Activated CD4-positive, alpha-beta memory T cell treated with anti-CD3 and anti-CD28 coated beads for 36 hours (primary cell): ENCODE results near the gene ZNF488. TPM values are rescaled to one million over a fixed set of nuclear protein-coding genes. Genes with fewer than 3 reads are reported as not detected.
A peak's percentile ranks its signal among the peaks of the same experiment; 100 is the strongest.

Source experiments
- CTCF ChIA-PET: fragments of 350-600 bp; sonication (Branson Sonifier 250); formaldehyde crosslinking; loops from one replicate; lab custom pipeline; 2021; ENCODE audit warnings: antibody characterized with exemption, inconsistent platforms; lab: Charles Lee
- POLR2A ChIA-PET: fragments of 350-600 bp; sonication (Branson Sonifier 250); formaldehyde crosslinking; loops from one replicate; lab custom pipeline; 2021; ENCODE audit warnings: antibody characterized with exemption; lab: Charles Lee
- DNase-seq: peaks from one replicate; pipeline ENCODE4 v3.0.0-alpha.2; 2020
- H3K27ac Mint-ChIP-seq: one replicate; pipeline ENCODE4 v1.8.0; 2021; ENCODE audit warnings: mixed read lengths
- H3K27me3 Mint-ChIP-seq: one replicate; pipeline ENCODE4 v1.8.0; 2021; ENCODE audit warnings: mixed read lengths
- H3K36me3 Mint-ChIP-seq: one replicate; pipeline ENCODE4 v1.8.0; 2021; ENCODE audit warnings: mixed read lengths
- H3K4me1 Mint-ChIP-seq: one replicate; pipeline ENCODE4 v1.8.0; 2021; ENCODE audit warnings: low read depth, mixed read lengths
- H3K4me3 Mint-ChIP-seq: one replicate; pipeline ENCODE4 v1.8.0; 2021; ENCODE audit warnings: mild to moderate bottlenecking, mixed read lengths
- H3K9me3 Mint-ChIP-seq: one replicate; pipeline ENCODE4 v1.8.0; 2021; ENCODE audit warnings: mixed read lengths
- intact Hi-C: fragments of 100-400 bp; cut with micrococcal nuclease; formaldehyde crosslinking; loops from one replicate; pipeline ENCODE4 v1.15.1; 2023
- total RNA-seq, 2 experiments: library from RNA; stranded (reverse); gene quantifications; one replicate each; pipeline ENCODE4 v1.2.3, GENCODE V29; 2021

Gene ZNF488
- total RNA-seq, 2 experiments from 2014 or later, result 0.27 to 0.38 TPM

DNA sequence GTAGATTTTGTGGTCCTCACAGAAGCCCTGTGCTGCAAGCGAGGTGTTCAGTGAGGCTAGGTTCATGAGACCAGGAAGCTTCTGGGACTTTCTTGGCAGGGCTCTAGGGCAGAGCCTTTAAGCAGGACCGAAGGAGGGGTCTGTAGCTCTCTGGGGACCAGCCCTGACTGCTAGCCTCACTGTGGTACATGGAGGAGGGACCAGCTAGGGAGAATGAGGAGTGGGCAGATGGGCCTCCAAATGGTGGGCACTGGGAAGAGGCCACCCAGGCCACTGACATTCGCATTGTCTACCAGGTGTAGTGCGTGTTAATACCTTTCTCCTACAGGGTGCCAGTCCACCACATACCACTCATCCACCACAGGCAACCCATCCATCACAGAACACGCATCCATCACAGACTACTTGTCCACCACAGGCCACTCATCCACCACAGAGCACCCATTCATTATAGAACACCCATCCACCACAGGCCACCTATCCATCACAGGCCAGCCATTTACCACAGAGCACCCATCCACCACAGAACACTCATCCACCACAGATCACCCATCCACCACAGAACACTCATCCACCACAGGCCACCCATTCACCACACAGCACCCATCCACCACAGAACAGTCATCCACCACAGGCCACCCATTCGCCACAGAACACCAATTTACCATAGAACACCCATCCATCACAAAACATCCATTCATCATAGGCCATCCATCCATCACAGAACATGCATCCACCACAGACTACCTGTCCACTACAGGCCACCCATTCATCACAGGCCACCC, 31.6 kb upstream of the ZNF488 start:
- H3K27ac Mint-ChIP-seq, result no peak overlapping the region
- no peaks in the 10 kb centered on the region for H3K27me3 Mint-ChIP-seq
- DNase-seq, result peak; percentile 24
- ChIA-PET CTCF (no interaction called here), POLR2A (no interaction called here)
- H3K4me1 Mint-ChIP-seq, result no peaks in the 10 kb centered on the region
- intact Hi-C loops, result no loop called here
- H3K4me3 Mint-ChIP-seq, result no peak overlapping the region
- no peaks in the 10 kb centered on the region for H3K9me3 Mint-ChIP-seq
- no peaks in the 10 kb centered on the region for H3K36me3 Mint-ChIP-seq

DNA sequence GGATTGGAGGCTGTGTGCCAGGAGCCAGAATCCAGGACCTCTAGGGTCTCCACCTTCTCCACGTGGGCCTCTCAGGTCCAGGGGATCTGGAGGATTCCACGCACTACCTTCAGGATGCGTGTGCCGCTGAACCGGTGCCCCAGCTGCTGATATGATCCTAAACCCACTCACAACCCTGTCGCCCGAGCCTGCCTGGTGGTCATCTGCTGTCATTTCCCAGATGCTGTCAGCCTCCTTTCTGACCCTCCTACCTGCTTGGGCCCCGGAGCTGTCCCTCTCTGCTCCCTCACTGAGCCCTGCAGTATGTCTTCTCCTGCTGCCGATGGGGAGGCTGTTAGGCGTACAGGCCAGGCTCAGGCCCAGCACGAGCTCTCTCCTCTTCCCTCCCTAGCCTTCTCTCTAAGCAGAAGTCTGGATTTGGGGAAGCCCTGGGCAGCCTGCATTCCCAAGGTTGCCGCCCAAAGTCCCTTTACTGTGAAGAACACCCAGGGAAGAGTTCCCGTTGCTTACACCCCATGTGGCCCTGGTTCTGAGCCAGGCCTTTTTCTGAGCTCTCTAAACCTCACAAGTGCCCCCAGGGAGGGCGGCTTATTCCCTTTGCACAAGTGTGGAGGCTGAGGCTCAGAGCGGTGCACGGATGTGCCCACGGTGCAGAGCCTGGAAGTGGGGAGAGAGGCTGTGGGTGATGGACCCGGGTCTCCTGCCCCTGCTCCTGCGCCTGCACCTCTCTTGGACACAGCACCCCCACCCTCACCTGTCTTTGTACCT, 30.8 kb upstream of the ZNF488 start:
- Mint-ChIP-seq H3K9me3 (no peaks in the 10 kb centered on the region), H3K4me1 (no peaks in the 10 kb centered on the region), H3K27ac (no peak overlapping the region), H3K36me3 (no peaks in the 10 kb centered on the region), H3K27me3 (no peaks in the 10 kb centered on the region), H3K4me3 (no peak overlapping the region)
- DNase-seq, result no peak
- ChIA-PET POLR2A (no interaction called here), CTCF (no interaction called here)
- intact Hi-C loops, result no loop called here

DNA sequence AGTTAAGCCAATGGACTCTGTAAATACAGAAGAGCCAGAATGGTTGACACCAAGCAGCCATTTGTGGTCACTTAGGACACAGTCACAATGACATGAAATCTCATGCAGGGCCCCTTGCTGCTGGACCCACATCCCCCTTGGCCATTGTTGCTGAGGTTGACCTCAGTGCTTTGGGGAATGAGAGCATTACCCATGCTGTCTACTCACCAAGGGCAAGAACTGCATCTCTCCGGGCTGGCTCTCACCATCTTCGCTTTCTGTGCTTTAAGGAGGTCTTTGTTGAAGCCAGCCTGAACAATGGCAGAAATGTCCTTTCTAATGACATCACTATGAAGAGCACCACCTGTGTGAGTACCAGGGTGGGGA, 30.1 kb upstream of the ZNF488 start:
- no peaks in the 10 kb centered on the region for H3K27me3 Mint-ChIP-seq
- H3K4me3 Mint-ChIP-seq, result no peak overlapping the region
- POLR2A ChIA-PET, result no interaction called here
- intact Hi-C loops, result no loop called here
- no peaks in the 10 kb centered on the region for H3K36me3 Mint-ChIP-seq
- CTCF ChIA-PET, result no interaction called here
- H3K27ac Mint-ChIP-seq, result no peak overlapping the region
- no peaks in the 10 kb centered on the region for H3K9me3 Mint-ChIP-seq
- H3K4me1 Mint-ChIP-seq, result no peaks in the 10 kb centered on the region
- DNase-seq, result no peak

DNA sequence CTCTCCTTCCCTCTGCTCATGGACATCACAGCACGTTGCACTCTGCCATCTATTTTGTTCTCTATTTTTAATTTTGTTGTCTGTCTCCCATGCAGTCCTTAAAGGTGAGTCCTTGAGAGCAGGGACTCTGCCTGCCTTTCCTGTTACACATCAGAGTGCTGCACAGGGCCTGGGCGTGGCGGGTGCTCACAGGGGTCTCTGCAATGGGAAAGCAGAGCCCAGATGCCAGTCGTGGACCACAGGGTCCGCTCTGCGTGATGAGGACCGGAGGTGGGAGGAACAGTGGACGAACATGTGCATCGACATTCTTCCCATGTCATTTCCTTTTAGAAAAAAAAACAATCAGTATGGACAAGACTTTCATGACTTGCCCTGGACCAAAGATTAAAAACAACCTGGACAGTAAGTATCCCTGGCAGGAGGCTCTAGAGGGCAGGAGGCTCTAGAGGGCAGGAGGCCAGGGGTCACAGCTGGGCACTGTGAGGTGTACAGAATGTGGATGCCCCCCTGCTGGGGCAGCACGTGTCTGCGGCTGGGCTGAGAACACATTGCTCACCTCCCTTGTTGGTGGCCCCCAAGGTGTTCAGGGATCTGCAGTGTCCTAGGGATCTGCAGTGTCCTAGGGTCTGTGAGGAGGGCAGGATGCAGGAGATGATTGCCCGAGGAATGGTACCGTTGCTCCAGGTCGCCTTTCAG, 29.6 kb upstream of the ZNF488 start:
- ChIA-PET POLR2A (no interaction called here), CTCF (no interaction called here)
- Mint-ChIP-seq H3K27ac (no peak overlapping the region), H3K4me3 (no peak overlapping the region), H3K4me1 (no peaks in the 10 kb centered on the region), H3K9me3 (no peaks in the 10 kb centered on the region), H3K27me3 (no peaks in the 10 kb centered on the region), H3K36me3 (no peaks in the 10 kb centered on the region)
- no peak for DNase-seq
- intact Hi-C loops, result no loop called here

DNA sequence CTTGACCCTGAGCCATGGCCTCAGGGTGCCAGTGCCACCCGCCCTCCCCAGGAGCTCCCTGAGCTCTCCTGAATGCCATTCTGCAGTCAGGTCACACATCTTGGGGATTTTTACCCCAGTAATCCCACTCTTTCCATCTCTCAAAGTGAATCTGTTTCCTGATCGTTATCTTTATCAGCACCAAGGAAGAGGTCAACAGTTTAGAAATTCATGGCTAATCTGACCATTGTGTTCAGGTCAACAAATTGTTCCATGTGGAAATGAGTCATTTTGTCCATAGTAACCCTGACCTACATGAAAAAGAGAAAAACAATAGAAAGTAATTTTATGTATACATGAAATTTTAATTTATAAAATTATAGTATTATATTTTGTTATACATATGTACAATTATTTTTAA, 28.8 kb upstream of the ZNF488 start:
- no peak overlapping the region for H3K4me3 Mint-ChIP-seq
- H3K36me3 Mint-ChIP-seq, result no peaks in the 10 kb centered on the region
- H3K9me3 Mint-ChIP-seq, result no peaks in the 10 kb centered on the region
- no peak for DNase-seq
- ChIA-PET POLR2A (no interaction called here), CTCF (no interaction called here)
- intact Hi-C loops, result no loop called here
- no peak overlapping the region for H3K27ac Mint-ChIP-seq
- H3K27me3 Mint-ChIP-seq, result no peaks in the 10 kb centered on the region
- no peaks in the 10 kb centered on the region for H3K4me1 Mint-ChIP-seq

DNA sequence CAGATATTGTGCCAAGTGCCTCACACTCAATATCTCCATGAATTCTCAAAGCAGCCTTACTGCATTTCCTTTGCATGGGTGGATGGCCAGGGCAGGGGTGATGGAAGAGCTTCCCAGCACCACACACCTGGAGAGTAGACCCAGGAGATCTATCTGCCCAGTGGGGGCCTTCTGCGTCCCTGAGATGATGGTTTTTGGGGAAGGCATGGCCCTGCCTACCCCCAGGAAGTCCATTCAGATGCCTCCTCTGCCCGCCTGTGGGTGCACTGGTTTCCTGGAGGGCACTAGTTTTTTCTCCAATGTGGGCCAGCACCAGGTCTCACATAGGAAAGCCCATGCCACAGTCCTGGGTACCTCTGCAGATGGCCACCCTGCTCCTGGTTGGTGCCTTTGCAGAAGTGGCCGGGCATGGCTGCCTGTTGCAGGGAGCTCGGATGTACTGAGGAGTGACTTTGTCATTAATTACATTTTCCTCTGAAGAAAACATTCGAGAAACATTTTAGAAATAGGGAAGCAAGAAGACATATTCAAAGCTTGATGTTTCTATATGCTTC, 28.2 kb upstream of the ZNF488 start:
- Mint-ChIP-seq H3K4me1 (no peaks in the 10 kb centered on the region), H3K9me3 (no peaks in the 10 kb centered on the region), H3K27ac (no peak overlapping the region), H3K4me3 (no peak overlapping the region), H3K36me3 (no peaks in the 10 kb centered on the region), H3K27me3 (no peaks in the 10 kb centered on the region)
- intact Hi-C loops, result no loop called here
- DNase-seq, result no peak
- CTCF ChIA-PET, result no interaction called here
- POLR2A ChIA-PET, result no interaction called here

DNA sequence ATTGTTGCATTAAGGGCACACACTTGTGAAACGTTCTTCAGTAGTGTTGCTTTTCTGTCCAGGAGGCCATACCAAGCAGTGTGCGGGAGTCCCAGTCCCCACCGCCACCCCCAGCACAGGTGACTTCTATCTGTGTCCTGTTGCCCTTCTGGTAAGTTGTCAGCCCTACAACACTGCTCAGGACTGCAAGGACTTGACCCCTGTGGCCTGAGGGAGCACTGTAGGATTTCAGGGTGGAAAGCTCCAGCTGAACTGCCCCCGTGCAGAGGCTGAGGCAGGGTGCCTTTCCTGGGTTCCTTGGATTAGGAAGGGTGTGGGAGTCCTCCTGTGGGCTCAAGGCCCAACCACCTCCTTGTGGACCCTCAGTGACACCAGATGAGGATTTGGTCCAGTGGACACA, 26.8 kb upstream of the ZNF488 start:
- DNase-seq, result no peak
- H3K36me3 Mint-ChIP-seq, result no peaks in the 10 kb centered on the region
- no peaks in the 10 kb centered on the region for H3K4me1 Mint-ChIP-seq
- H3K9me3 Mint-ChIP-seq, result no peaks in the 10 kb centered on the region
- ChIA-PET CTCF (no interaction called here), POLR2A (no interaction called here)
- no peak overlapping the region for H3K4me3 Mint-ChIP-seq
- H3K27ac Mint-ChIP-seq, result no peak overlapping the region
- no peaks in the 10 kb centered on the region for H3K27me3 Mint-ChIP-seq
- intact Hi-C loops, result no loop called here

DNA sequence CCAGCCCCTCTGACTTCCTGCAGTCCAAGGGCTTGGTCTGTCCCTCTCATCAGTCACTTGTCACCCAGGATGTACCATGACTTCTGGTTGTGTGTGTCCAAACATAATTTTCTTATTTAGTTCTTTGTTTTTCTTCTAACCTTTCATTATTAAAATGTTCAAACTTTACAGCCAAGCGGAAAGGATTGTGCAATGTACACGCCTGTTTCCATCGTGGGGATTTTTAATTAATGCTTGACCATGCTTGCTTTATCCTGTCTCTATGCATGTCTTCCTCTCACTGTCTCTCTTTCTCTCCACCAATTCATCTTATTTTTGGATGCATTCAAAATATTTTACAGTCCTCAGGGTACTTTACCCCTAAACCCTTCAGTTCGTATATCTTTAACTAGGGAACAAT, 26.2 kb upstream of the ZNF488 start:
- intact Hi-C loops, result no loop called here
- Mint-ChIP-seq H3K27me3 (no peaks in the 10 kb centered on the region), H3K27ac (no peak overlapping the region), H3K9me3 (no peaks in the 10 kb centered on the region), H3K4me3 (no peak overlapping the region), H3K4me1 (no peaks in the 10 kb centered on the region), H3K36me3 (no peaks in the 10 kb centered on the region)
- no peak for DNase-seq
- ChIA-PET POLR2A (no interaction called here), CTCF (no interaction called here)

DNA sequence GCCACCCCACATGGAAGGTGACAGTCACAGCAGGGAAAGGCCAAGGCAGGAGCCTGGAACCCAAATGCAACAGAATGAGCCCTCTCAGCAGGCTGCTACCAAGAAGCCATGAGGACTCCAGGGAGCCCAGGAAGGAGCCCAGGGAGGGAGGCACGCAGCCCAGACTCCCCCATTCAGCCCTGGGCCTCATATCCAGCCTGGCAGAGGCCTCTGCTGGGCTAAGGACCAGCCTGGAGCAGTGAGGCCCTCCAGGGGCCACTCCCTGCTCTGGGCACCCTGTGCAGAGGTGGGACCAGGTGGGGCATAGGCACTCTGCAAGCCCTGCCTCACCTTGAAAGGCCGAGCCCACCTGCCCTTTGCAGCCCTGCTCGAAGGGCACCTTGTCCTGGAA, 25.8 kb upstream of the ZNF488 start:
- H3K9me3 Mint-ChIP-seq, result no peaks in the 10 kb centered on the region
- no peaks in the 10 kb centered on the region for H3K4me1 Mint-ChIP-seq
- CTCF ChIA-PET, result no interaction called here
- H3K36me3 Mint-ChIP-seq, result no peaks in the 10 kb centered on the region
- H3K4me3 Mint-ChIP-seq, result no peak overlapping the region
- intact Hi-C loops, result no loop called here
- no peak for DNase-seq
- no peak overlapping the region for H3K27ac Mint-ChIP-seq
- no peaks in the 10 kb centered on the region for H3K27me3 Mint-ChIP-seq
- POLR2A ChIA-PET, result no interaction called here

DNA sequence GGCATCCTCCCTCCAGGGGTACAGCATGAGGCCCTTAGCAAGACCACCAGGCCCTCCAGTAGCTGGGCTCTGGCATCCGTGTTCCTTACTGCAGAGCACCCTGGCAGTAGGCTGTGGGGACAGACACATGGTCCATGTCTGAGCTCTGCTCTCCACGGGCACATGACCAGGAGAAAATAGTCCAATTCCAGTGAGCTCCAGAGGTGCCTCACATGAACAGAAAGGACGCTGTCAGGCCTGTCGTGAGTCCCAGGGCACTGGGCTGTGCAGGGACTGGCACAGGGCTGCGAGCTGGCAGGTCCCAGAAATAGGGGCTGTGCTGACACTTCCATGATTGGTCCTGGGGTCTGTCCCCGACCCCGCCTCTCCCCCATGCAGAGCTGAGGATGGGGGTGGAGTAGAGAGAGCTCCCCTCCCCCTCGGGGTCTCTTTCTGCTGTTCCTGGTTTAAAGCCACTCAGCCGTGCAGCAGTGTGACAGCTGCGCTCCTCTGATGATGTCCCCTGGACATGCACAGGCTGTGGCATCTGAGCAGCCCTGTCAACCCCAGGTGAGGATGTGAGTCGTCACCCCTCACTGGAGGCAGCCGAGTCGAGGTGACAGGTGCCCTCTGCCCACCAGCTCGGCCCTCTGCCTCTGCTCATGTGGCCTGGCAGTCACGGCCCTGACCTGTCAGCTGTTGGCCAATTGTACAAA, 25.2 kb upstream of the ZNF488 start:
- H3K27me3 Mint-ChIP-seq, result no peaks in the 10 kb centered on the region
- CTCF ChIA-PET, result no interaction called here
- H3K4me1 Mint-ChIP-seq, result no peaks in the 10 kb centered on the region
- no peak for DNase-seq
- H3K9me3 Mint-ChIP-seq, result no peaks in the 10 kb centered on the region
- POLR2A ChIA-PET, result no interaction called here
- intact Hi-C loops, result no loop called here
- no peak overlapping the region for H3K4me3 Mint-ChIP-seq
- H3K36me3 Mint-ChIP-seq, result no peaks in the 10 kb centered on the region
- no peak overlapping the region for H3K27ac Mint-ChIP-seq

DNA sequence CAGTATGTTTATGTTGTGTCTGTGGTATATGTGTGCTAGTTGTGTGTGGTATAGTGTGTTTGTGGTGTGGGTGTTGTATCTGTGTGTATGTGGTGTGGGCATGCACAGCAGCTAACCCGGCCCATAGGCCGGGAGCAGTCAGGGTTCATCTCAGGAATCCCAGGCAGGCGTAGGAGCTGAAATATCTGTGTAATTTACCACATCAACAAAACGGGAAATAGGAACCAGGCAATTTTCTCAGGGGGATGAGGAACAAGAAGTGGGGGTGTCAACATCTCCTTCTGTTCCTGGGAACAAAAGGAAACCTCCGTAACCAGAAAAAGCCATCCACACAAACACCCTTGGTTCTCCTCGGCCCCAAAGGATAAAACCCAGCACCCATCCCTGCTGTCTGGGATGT, 24.5 kb upstream of the ZNF488 start:
- ChIA-PET CTCF (no interaction called here), POLR2A (no interaction called here)
- intact Hi-C loops, result no loop called here
- H3K27me3 Mint-ChIP-seq, result peaks cover 2% of the 10 kb centered on the region
- no peaks in the 10 kb centered on the region for H3K4me1 Mint-ChIP-seq
- no peak for DNase-seq
- H3K4me3 Mint-ChIP-seq, result no peak overlapping the region
- H3K27ac Mint-ChIP-seq, result no peak overlapping the region
- no peaks in the 10 kb centered on the region for H3K36me3 Mint-ChIP-seq
- H3K9me3 Mint-ChIP-seq, result no peaks in the 10 kb centered on the region
